ENCODE measurements around the gene CFAP157.

DNA sequence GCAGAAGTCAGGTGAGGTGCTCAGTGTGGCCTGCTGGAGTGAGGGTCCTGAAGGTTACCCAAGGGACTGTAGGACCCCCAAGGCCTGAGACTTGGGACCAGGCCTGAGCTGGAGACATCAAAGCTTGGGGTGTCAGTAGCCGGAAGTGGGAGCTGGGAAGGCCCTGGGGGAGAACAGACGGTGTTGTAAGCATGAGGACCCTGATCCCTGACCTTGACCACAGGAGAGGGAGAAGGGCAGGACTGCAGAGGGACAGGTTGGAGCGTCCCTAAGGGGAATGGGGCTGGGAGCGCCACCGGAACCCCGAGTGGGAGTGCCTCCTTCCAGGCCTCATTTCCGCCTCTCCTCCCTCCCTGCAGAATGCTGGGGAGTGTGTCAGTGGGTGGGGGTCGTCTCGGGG is 9.6 kb downstream of the CFAP157 start:
- no peak for TF ChIP-seq POLR2A (IDR thresholded peaks at IDR 0.05)
- TF ChIP-seq, protein P1, sequence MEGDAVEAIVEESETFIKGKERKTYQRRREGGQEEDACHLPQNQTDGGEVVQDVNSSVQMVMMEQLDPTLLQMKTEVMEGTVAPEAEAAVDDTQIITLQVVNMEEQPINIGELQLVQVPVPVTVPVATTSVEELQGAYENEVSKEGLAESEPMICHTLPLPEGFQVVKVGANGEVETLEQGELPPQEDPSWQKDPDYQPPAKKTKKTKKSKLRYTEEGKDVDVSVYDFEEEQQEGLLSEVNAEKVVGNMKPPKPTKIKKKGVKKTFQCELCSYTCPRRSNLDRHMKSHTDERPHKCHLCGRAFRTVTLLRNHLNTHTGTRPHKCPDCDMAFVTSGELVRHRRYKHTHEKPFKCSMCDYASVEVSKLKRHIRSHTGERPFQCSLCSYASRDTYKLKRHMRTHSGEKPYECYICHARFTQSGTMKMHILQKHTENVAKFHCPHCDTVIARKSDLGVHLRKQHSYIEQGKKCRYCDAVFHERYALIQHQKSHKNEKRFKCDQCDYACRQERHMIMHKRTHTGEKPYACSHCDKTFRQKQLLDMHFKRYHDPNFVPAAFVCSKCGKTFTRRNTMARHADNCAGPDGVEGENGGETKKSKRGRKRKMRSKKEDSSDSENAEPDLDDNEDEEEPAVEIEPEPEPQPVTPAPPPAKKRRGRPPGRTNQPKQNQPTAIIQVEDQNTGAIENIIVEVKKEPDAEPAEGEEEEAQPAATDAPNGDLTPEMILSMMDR (IDR thresholded peaks at IDR 0.05), result no peak

Data from suprapubic skin (tissue), 3 donors.